ENCODE data around the gene KCTD10. TPM values are rescaled to one million over a fixed set of nuclear protein-coding genes. Genes with fewer than 3 reads are reported as not detected.

The KCTD10 gene
- total RNA-seq, 2 experiments from 2014 or later, result 37.4 to 38.2 TPM

DNA sequence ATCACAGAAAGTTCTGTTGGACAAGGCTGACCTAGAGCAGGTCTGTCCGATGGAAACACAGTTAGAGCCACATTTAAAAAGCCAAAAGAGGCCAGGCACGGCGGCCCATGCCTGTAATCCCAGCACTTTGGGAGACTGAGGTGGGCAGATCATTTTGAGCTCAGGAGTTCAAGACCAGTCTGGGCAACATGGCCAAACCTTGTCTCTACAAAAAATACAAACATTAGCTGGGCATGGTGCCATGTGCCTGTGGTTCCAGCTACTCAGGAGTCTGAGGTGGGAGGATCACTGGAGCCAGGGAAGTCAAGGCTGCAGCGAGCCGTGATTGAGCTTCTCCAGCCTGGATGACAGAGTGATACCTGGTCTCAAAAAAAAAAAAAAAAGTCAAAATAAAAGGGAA is 15.3 kb upstream of the KCTD10 start:
- ChIA-PET CTCF (no interaction called here), POLR2A (no interaction called here)
- Mint-ChIP-seq H3K4me3 (no peak overlapping the region), H3K4me1 (ENCODE audit: low read depth) (peaks cover 5% of the 10 kb centered on the region), H3K27me3 (no peaks in the 10 kb centered on the region), H3K27ac (no peak overlapping the region), H3K36me3 (ENCODE audit: low read depth) (peaks cover 37% of the 10 kb centered on the region), H3K9me3 (no peaks in the 10 kb centered on the region)
- TF ChIP-seq, protein P1, sequence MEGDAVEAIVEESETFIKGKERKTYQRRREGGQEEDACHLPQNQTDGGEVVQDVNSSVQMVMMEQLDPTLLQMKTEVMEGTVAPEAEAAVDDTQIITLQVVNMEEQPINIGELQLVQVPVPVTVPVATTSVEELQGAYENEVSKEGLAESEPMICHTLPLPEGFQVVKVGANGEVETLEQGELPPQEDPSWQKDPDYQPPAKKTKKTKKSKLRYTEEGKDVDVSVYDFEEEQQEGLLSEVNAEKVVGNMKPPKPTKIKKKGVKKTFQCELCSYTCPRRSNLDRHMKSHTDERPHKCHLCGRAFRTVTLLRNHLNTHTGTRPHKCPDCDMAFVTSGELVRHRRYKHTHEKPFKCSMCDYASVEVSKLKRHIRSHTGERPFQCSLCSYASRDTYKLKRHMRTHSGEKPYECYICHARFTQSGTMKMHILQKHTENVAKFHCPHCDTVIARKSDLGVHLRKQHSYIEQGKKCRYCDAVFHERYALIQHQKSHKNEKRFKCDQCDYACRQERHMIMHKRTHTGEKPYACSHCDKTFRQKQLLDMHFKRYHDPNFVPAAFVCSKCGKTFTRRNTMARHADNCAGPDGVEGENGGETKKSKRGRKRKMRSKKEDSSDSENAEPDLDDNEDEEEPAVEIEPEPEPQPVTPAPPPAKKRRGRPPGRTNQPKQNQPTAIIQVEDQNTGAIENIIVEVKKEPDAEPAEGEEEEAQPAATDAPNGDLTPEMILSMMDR (IDR thresholded peaks at IDR 0.05), result no peak
- intact Hi-C loops (cut with micrococcal nuclease), result no loop called here
- ATAC-seq (no peak), DNase-seq (no peak)

DNA sequence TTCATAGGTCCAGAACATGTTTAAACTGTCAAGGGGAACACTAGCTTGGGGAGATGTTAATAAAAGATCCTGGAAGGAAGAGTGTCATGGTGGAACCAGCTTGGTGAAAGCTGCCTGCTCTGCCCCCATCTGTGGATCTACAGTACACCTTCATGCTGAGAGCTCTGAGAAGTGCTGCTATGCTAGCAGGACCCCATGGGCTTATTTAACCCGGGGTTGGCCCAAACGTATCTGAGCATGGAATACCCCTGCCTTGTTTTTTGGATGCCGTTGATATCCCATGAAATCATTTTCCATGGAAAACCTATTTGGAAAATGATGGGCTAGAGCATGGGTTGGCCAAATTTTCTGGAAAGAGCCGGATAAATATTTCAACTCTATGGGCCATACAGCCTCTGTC is 14.6 kb upstream of the KCTD10 start:
- ATAC-seq, result no peak
- intact Hi-C loops (cut with micrococcal nuclease), result no loop called here
- ChIA-PET CTCF (no interaction called here), POLR2A (interaction anchor here (0.6 kb wide), 1 partner anchor 15 kb away, joined by 3 read pairs; the partner anchor contains the start of gene KCTD10)
- Mint-ChIP-seq H3K4me1 (ENCODE audit: low read depth) (peaks cover 5% of the 10 kb centered on the region), H3K4me3 (no peak overlapping the region), H3K36me3 (ENCODE audit: low read depth) (peaks cover 37% of the 10 kb centered on the region), H3K27ac (no peak overlapping the region), H3K9me3 (no peaks in the 10 kb centered on the region), H3K27me3 (no peaks in the 10 kb centered on the region)
- TF ChIP-seq, protein P1 (IDR thresholded peaks at IDR 0.05), result no peak
- DNase-seq, result no peak

DNA sequence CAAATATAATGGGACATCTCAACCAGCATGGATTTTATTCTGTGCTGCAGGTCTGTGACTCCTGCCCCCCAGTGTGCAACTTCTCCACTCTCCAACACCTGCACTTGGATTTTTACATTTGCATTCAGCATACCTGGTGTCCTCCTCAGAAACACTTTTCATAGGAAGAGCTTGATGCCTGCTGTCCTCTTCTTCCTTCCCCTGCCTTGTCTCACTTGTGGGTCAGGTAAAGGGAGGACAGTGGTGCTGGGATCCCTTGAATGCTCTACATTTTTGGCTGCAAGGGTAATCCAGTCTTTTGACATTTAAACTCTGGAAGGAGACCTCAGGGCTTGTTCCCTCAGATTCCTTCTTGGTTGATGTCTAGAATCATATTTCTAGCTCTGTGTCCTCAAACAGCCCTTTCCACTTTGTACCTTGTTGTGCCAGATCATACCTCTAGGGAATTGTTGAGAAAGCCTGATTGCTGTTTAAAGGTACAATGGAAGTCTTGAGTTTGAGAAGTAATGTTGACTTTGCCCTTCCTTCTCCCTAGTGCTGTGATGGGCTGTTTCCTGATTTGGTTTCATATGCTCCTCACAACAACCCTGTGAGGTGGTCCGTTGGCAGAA is 13.0 kb upstream of the KCTD10 start:
- Mint-ChIP-seq H3K27ac (no peak overlapping the region), H3K4me1 (ENCODE audit: low read depth) (peaks cover 3% of the 10 kb centered on the region), H3K27me3 (no peaks in the 10 kb centered on the region), H3K4me3 (no peak overlapping the region), H3K9me3 (no peaks in the 10 kb centered on the region), H3K36me3 (ENCODE audit: low read depth) (peaks cover 24% of the 10 kb centered on the region)
- TF ChIP-seq, protein P1 (IDR thresholded peaks at IDR 0.05), result no peak
- ChIA-PET POLR2A (interaction anchor here (0.8 kb wide), 1 partner anchor 13 kb away, joined by 4 read pairs; the partner anchor contains the start of gene UBE3B), CTCF (interaction anchor here (1.6 kb wide), 1 partner anchor 10 kb away, joined by 6 read pairs; no protein-coding TSS in a partner anchor)
- ATAC-seq (no peak), DNase-seq (no peak)
- intact Hi-C loops (cut with micrococcal nuclease), result no loop called here

DNA sequence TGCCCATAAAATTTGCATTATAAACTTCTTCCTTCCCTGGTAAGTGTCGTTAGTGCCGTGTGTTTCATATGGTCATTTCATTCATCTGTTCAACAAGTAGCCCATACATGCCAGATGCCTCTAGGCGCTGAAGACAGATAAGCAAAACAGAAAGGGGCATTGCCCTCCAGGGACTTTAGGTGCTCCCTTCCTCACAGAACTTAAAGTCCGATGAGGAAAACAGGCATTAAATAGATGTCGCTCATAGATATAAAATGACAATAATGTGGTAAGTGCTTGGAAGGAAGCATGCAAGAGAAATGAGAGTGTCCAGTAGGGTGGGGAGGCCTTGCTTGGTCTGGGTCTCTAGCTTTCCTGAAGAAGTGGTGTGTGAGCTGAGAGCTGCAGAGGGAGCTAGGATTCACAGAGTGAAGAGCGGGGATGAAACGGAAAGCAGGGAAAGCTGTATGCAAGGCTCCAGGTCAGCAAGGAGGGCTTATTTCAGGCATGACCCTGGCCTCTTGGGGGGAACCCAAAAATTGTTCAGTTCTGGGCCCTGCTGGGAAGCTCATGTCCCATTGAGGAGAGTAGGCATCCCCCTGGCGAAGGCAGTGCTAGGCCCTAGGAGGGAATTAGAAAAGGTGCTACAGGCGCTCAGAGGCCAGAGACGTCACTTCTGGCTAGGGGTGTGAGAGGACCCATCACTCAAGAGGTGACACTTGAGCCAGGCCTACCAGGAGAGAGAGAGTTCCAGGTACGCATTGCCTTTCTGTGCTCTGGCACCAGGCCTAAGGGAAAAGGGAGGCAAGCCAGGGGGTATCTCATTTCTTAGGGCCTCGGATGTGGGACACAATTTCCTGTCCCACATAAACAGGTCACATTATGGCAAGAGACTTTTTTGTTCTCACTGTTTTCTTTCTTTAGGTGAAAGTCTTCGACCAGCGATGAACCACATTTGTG is 12.2 kb upstream of the KCTD10 start:
- CTCF ChIA-PET, result no interaction called here

More for the DNA sequence above, 12.2 kb upstream of the KCTD10 start:
- no peak for DNase-seq
- intact Hi-C loops (cut with micrococcal nuclease), result no loop called here
- H3K4me1 Mint-ChIP-seq (ENCODE audit: low read depth), result no peaks in the 10 kb centered on the region
- no peak for ATAC-seq
- H3K27ac Mint-ChIP-seq, result no peak overlapping the region
- H3K36me3 Mint-ChIP-seq (ENCODE audit: low read depth), result peaks cover 20% of the 10 kb centered on the region
- H3K9me3 Mint-ChIP-seq, result no peaks in the 10 kb centered on the region
- TF ChIP-seq, protein P1 (IDR thresholded peaks at IDR 0.05), result no peak
- H3K4me3 Mint-ChIP-seq, result no peak overlapping the region
- H3K27me3 Mint-ChIP-seq, result no peaks in the 10 kb centered on the region
- POLR2A ChIA-PET, result no interaction called here

Measured in activated CD8-positive, alpha-beta T cell treated with anti-CD3 and anti-CD28 coated beads for 36 hours (primary cell).